AG10803 (cell line): ENCODE data around the gene CETN2.

Experiments
- DNase-seq: peaks from one replicate; pipeline ENCODE4 v3.0.0; 2010; ENCODE audit warnings: low read depth
- H3K4me3 ChIP-seq: 2 replicates; pipeline ENCODE4 v1.5.1; 2011; ENCODE audit warnings: mild to moderate bottlenecking, low read length, control low read depth
- TF ChIP-seq, protein P1 (sequence below): conservative IDR thresholded peaks from 2 replicates; pipeline ENCODE4 v1.5.1; 2011; ENCODE audit warnings: mild to moderate bottlenecking, low read length, control low read depth, inconsistent platforms

The CETN2 gene

GRCh38 chrX:152830312-152831305 lies at the start of gene CETN2, which contains the start of gene NSDHL:
Gene CETN2, minus strand, starts transcription at chrX:152830757. Its CDS starts 47 bp downstream, at chrX:152830710.
Gene NSDHL, plus strand, starts transcription at chrX:152831063. Its CDS starts 15,262 bp downstream, at chrX:152846325.
- peak within 1 kb of the TSS; percentile 77 for H3K4me3 ChIP-seq
- TF ChIP-seq, protein P1, sequence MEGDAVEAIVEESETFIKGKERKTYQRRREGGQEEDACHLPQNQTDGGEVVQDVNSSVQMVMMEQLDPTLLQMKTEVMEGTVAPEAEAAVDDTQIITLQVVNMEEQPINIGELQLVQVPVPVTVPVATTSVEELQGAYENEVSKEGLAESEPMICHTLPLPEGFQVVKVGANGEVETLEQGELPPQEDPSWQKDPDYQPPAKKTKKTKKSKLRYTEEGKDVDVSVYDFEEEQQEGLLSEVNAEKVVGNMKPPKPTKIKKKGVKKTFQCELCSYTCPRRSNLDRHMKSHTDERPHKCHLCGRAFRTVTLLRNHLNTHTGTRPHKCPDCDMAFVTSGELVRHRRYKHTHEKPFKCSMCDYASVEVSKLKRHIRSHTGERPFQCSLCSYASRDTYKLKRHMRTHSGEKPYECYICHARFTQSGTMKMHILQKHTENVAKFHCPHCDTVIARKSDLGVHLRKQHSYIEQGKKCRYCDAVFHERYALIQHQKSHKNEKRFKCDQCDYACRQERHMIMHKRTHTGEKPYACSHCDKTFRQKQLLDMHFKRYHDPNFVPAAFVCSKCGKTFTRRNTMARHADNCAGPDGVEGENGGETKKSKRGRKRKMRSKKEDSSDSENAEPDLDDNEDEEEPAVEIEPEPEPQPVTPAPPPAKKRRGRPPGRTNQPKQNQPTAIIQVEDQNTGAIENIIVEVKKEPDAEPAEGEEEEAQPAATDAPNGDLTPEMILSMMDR: no peak
- peak; percentile 95 for DNase-seq

GRCh38 chrX:152878976-152879755 lies 48.6 kb upstream of the CETN2 start:
- H3K4me3 ChIP-seq: no peak overlapping the region
- no peak for DNase-seq
- TF ChIP-seq, protein P1: no peak

DNA sequence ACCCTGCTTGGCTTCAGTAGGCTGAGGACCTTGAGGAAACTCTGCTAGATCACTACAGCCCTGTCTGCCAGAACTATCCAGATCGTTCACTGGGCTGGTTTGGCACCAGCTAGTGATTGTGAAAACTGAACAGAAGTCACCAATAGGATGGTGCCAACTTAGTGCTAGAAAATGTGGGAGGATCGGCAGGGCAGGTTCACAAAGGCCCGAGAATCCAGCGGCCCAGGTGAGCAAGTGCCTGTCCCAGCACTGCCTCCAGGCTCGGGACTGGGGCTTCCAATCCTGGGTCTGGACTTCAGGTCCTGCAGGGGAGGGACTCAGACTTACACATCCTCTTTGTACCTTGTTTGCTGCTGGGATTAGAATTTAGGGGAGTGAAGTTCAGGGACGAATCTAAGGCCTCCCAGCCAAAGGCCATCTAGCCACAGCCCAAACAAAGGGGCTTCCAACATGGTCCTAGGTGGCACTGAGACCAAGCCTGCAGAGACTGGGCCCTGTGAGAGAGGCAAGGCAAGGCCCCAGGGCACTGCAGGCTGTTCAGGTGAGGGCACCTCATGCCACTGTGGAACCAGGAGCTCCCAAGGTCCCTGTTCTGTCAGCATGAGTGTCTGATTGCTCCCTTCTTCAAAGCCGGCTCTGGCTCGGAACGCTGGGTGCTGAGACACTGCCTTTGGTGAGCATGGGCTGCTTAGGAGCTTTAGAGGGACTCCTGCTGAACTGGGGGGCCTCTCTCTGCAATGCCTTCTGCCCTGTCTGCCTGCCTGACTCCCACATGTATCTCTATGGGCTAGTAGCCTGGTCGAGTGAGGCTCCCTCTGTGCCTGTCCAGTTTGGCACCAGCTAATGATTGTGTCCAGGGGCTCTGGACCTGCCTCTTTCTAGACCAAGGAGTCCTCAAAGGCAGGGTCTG lies 46.6 kb upstream of the CETN2 start:
- TF ChIP-seq, protein P1: no peak
- no peak for DNase-seq
- H3K4me3 ChIP-seq: no peak overlapping the region

DNA sequence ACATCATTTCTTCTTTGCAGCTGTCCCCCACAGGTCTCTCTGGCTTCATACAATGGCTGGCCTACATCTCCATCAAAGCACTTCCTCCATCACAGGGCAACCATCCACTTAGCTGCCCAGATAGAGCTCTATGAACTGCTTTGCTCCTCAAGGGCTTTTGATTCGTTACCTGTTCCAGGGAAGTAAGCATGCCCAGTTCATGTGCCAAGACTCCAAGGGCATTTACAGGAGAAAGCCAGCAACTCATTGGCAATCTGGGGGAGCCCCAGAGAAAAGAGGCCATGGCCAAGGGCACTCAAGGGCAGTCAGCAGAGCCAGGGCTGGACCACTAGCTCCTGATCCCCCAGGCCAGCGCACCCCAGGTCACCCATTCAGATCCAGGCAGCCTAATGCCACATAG lies 42.8 kb upstream of the CETN2 start:
- no peak for DNase-seq
- no peak overlapping the region for H3K4me3 ChIP-seq
- TF ChIP-seq, protein P1: no peak

GRCh38 chrX:152872522-152872921 lies 42.0 kb upstream of the CETN2 start:
- TF ChIP-seq, protein P1: no peak
- DNase-seq: no peak
- no peak overlapping the region for H3K4me3 ChIP-seq

DNA sequence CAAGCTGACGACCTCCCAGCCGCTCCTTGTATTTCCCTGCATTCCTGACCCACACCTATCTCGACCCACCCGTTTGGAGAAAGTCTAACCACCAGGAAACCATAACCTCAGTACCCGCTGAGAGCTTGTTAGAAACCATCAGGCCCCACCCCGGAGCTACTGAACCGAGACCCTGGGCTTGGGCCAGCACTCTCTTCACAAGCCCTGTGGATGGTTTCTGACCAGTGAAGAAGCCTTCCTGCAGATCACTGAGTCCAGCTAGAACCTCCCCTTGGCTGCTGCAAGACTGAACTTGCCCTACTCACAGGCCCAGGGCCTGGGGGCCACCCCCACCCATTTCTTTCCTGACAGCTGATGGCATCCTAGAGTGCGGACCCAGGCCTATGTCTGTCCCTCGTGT lies 40.7 kb upstream of the CETN2 start:
- no peak overlapping the region for H3K4me3 ChIP-seq
- no peak for DNase-seq
- TF ChIP-seq, protein P1: no peak
